GM23338 (cell line): ENCODE results near the gene MAP3K5. TPM values are rescaled to one million over a fixed set of nuclear protein-coding genes. Genes with fewer than 3 reads are reported as not detected.

Experiments used
- ATAC-seq: fragments of 200-7000 bp; cut with Tn5 transposase; 3 replicates; pipeline ENCODE4 v1.9.1; 2020
- DNase-seq: peaks from one replicate; pipeline ENCODE4 v3.0.0-alpha.2; 2015; ENCODE audit warnings: low spot score
- H2AFZ ChIP-seq: fragments of 200-600 bp; sonication (generic); 2 replicates; pipeline ENCODE4 v1.8.0; 2016; ENCODE audit warnings: antibody characterized with exemption, mild to moderate bottlenecking, moderate library complexity
- H3F3A ChIP-seq: fragments of 200-600 bp; sonication (generic); replicated peaks from 2 replicates; pipeline ENCODE4 v1.8.0; 2017; ENCODE audit warnings: antibody characterized with exemption, mixed run types, low read depth
- H3K27ac ChIP-seq: fragments of 200-600 bp; sonication (generic); 2 replicates; pipeline ENCODE4 v1.6.1; 2016; ENCODE audit warnings: low read depth
- H3K27me3 ChIP-seq: fragments of 200-600 bp; sonication (generic); 2 replicates; pipeline ENCODE4 v1.8.0; 2016; ENCODE audit warnings: mild to moderate bottlenecking, mixed run types, moderate library complexity; ENCODE audit not compliant: insufficient read depth
- H3K36me3 ChIP-seq: fragments of 200-600 bp; sonication (generic); 2 replicates; pipeline ENCODE4 v1.8.0; 2016; ENCODE audit warnings: mild to moderate bottlenecking; ENCODE audit not compliant: insufficient read depth
- H3K4me1 ChIP-seq: fragments of 200-600 bp; sonication (generic); 2 replicates; pipeline ENCODE4 v1.8.0; 2016; ENCODE audit warnings: mild to moderate bottlenecking, moderate library complexity; ENCODE audit not compliant: insufficient read depth
- H3K4me2 ChIP-seq: fragments of 200-600 bp; sonication (generic); 2 replicates; pipeline ENCODE4 v1.7.1; 2017; ENCODE audit warnings: mixed run types
- H3K4me3 ChIP-seq: fragments of 200-600 bp; sonication (generic); 2 replicates; pipeline ENCODE4 v1.6.1; 2016; ENCODE audit warnings: mixed run types
- H3K79me2 ChIP-seq: fragments of 200-600 bp; sonication (generic); replicated peaks from 2 replicates; pipeline ENCODE4 v1.8.0; 2017; ENCODE audit warnings: mild to moderate bottlenecking; ENCODE audit not compliant: insufficient read depth
- H3K9me2 ChIP-seq: fragments of 200-600 bp; sonication (generic); 2 replicates; pipeline ENCODE4 v1.8.0; 2017; ENCODE audit not compliant: insufficient read depth
- H4K20me1 ChIP-seq: fragments of 200-600 bp; sonication (generic); replicated peaks from 2 replicates; pipeline ENCODE4 v1.8.0; 2017; ENCODE audit warnings: mild to moderate bottlenecking; ENCODE audit not compliant: insufficient read depth
- H3K27ac Mint-ChIP-seq: 2 replicates; pipeline ENCODE4 v1.8.0; 2020; ENCODE audit warnings: inconsistent platforms, mild to moderate bottlenecking, moderate library complexity, mixed read lengths
- H3K27me3 Mint-ChIP-seq: 3 replicates; pipeline ENCODE4 v1.8.0; 2022; ENCODE audit warnings: low read depth, mild to moderate bottlenecking, moderate library complexity, mixed read lengths, inconsistent platforms; ENCODE audit not compliant: insufficient read depth, poor library complexity
- H3K36me3 Mint-ChIP-seq: 3 replicates; pipeline ENCODE4 v1.8.0; 2021; ENCODE audit warnings: low read depth, mild to moderate bottlenecking, inconsistent platforms, moderate library complexity, mixed read lengths
- H3K4me1 Mint-ChIP-seq: 3 replicates; pipeline ENCODE4 v1.8.0; 2020; ENCODE audit warnings: mild to moderate bottlenecking, inconsistent platforms, mixed read lengths
- H3K4me3 Mint-ChIP-seq: 3 replicates; pipeline ENCODE4 v1.8.0; 2021; ENCODE audit warnings: moderate library complexity, mild to moderate bottlenecking, inconsistent platforms, mixed read lengths
- H3K9me3 Mint-ChIP-seq: 3 replicates; pipeline ENCODE4 v1.8.0; 2020; ENCODE audit warnings: moderate library complexity, mild to moderate bottlenecking, inconsistent platforms, mixed read lengths
- NANOG ChIP-seq: IDR thresholded peaks from 2 replicates; pipeline ENCODE4 v1.6.1; 2016; ENCODE audit warnings: antibody characterized with exemption, borderline replicate concordance
- STAT1 ChIP-seq: IDR thresholded peaks from one replicate; pipeline ENCODE4 v1.6.1; 2016; ENCODE audit warnings: antibody characterized with exemption; ENCODE audit not compliant: unreplicated experiment
- ZNF114 ChIP-seq: fragments of 250-450 bp; sonication (Bioruptor Pico); IDR thresholded peaks from 2 replicates; pipeline ENCODE4 v1.5.0; 2020; ENCODE audit warnings: mild to moderate bottlenecking, moderate library complexity
- polyA plus RNA-seq: library from polyadenylated mRNA; unstranded; fragments of >200 nt; fragmentation: Nextera tagmentation; extraction: Ambion mirVana; gene quantifications from 2 replicates; pipeline ENCODE4 v1.2.1, GENCODE V29; 2016
- total RNA-seq: library from RNA; depleted of rRNA; stranded (reverse); fragments of >200 nt; shearing (Covaris generic); gene quantifications from 2 replicates; pipeline ENCODE4 v1.2.3, GENCODE V29; 2014
- TF ChIP-seq, protein P1 (sequence below): fragments of 250-450 bp; sonication (Bioruptor Pico); IDR thresholded peaks from 2 replicates; pipeline ENCODE4 v1.5.0; 2020; ENCODE audit warnings: mild to moderate bottlenecking, moderate library complexity
- TF ChIP-seq, protein P2 (sequence below): IDR thresholded peaks from one replicate; pipeline ENCODE4 v1.6.1; 2018; ENCODE audit warnings: antibody characterized with exemption; ENCODE audit not compliant: unreplicated experiment

The MAP3K5 gene
- total and polyA plus RNA-seq, 2 experiments from 2014 or later: 0.76 to 2.8 TPM

DNA sequence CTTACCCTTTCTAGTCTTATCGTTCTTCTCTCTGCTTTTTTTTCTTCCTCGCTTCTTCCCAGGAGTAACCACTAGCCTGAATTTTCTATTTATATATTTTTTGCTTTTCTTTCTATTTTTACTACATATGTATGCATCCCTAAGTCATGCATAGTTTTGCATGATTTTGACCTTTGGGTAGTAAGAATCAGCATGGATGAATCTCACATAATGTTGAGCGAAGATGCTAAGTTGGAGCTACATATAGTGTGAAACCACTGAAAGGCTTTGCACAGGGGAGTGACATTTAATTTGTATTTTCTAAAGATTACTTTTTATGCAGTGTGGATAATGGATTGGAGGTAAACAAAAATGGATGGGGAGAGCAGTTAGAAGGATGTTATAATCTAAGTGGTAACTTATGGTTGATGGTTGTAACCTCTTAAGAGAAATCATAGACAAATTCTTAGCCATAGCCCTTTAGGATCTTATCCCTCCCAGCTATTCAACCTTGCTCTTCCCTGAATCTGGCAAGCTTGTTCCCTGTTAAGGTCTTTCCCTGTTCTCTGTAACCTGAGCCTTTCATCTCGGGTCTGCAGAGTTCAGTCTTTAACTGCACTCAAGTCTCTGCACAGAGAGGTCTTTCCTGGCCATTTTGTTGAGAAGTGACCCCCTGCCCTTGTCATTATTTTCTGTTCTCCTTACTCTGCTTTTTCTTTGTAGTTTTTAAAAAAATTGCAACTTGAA is 48.2 kb upstream of the MAP3K5 start (continued):
- TF ChIP-seq, protein P1, sequence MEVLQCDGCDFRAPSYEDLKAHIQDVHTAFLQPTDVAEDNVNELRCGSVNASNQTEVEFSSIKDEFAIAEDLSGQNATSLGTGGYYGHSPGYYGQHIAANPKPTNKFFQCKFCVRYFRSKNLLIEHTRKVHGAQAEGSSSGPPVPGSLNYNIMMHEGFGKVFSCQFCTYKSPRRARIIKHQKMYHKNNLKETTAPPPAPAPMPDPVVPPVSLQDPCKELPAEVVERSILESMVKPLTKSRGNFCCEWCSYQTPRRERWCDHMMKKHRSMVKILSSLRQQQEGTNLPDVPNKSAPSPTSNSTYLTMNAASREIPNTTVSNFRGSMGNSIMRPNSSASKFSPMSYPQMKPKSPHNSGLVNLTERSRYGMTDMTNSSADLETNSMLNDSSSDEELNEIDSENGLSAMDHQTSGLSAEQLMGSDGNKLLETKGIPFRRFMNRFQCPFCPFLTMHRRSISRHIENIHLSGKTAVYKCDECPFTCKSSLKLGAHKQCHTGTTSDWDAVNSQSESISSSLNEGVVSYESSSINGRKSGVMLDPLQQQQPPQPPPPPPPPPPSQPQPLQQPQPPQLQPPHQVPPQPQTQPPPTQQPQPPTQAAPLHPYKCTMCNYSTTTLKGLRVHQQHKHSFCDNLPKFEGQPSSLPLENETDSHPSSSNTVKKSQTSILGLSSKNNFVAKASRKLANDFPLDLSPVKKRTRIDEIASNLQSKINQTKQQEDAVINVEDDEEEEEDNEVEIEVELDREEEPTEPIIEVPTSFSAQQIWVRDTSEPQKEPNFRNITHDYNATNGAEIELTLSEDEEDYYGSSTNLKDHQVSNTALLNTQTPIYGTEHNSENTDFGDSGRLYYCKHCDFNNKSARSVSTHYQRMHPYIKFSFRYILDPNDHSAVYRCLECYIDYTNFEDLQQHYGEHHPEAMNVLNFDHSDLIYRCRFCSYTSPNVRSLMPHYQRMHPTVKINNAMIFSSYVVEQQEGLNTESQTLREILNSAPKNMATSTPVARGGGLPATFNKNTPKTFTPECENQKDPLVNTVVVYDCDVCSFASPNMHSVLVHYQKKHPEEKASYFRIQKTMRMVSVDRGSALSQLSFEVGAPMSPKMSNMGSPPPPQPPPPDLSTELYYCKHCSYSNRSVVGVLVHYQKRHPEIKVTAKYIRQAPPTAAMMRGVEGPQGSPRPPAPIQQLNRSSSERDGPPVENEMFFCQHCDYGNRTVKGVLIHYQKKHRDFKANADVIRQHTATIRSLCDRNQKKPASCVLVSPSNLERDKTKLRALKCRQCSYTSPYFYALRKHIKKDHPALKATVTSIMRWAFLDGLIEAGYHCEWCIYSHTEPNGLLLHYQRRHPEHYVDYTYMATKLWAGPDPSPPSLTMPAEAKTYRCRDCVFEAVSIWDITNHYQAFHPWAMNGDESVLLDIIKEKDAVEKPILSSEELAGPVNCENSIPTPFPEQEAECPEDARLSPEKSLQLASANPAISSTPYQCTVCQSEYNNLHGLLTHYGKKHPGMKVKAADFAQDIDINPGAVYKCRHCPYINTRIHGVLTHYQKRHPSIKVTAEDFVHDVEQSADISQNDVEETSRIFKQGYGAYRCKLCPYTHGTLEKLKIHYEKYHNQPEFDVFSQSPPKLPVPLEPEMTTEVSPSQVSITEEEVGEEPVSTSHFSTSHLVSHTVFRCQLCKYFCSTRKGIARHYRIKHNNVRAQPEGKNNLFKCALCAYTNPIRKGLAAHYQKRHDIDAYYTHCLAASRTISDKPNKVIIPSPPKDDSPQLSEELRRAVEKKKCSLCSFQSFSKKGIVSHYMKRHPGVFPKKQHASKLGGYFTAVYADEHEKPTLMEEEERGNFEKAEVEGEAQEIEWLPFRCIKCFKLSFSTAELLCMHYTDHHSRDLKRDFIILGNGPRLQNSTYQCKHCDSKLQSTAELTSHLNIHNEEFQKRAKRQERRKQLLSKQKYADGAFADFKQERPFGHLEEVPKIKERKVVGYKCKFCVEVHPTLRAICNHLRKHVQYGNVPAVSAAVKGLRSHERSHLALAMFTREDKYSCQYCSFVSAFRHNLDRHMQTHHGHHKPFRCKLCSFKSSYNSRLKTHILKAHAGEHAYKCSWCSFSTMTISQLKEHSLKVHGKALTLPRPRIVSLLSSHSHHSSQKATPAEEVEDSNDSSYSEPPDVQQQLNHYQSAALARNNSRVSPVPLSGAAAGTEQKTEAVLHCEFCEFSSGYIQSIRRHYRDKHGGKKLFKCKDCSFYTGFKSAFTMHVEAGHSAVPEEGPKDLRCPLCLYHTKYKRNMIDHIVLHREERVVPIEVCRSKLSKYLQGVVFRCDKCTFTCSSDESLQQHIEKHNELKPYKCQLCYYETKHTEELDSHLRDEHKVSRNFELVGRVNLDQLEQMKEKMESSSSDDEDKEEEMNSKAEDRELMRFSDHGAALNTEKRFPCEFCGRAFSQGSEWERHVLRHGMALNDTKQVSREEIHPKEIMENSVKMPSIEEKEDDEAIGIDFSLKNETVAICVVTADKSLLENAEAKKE (CRISPR knock-in tag): no peak
- no peak for TF ChIP-seq ZNF114 (CRISPR knock-in tag)

DNA sequence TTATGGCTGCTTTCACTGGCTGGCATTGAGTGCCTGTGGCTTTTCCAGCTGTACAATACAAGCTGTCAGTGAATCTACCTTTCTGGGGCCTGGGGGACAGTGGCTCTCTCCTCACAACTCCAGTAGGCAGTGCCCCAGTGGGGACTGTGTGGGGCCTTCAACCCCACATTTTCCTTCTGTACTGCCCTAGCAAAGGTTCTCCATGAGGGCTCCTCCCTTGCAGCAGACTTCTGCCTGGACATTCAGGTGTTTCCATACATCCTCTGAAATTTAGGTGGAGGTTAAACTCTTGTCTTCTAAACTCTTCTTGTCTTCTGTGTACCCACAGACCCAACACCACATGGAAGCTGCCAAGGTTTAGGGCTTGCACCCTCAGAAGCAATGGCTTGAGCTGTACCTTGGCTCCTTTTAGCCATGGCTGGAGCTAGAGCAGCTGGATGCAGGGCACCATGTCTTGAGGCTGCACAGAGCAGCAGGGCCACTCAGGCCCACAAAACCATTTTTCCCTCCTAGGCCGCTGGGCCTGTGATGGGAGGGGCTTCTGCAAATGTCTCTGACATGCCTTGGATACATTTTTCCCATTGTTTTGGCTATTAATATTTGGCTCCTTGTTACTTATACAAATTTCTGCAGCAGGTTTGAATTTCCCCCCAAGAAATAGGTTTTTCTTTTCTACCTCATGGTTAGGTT is 39.7 kb upstream of the MAP3K5 start:
- Mint-ChIP-seq H3K27ac (no peak overlapping the region), H3K4me3 (no peak overlapping the region), H3K36me3 (peaks cover 70% of the 10 kb centered on the region), H3K27me3 (peaks cover 4% of the 10 kb centered on the region), H3K9me3 (peaks cover 28% of the 10 kb centered on the region), H3K4me1 (no peaks in the 10 kb centered on the region)
- Histone ChIP-seq H3K36me3 (peaks cover 45% of the 10 kb centered on the region), H3K27ac (no peak overlapping the region), H3K79me2 (no peaks in the 10 kb centered on the region), H4K20me1 (peaks cover 4% of the 10 kb centered on the region; the same call in 1 of the 2 replicates), H3K4me2 (no peak overlapping the region), H3K4me3 (no peak overlapping the region), H2AFZ (no peak overlapping the region), H3K27me3 (no peaks in the 10 kb centered on the region), H3K9me2 (no peaks in the 10 kb centered on the region), H3K4me1 (no peaks in the 10 kb centered on the region), H3F3A (no peaks in the 10 kb centered on the region)
- ATAC-seq (no peak), DNase-seq (no peak)
- no peak for TF ChIP-seq NANOG
- TF ChIP-seq, protein P2, sequence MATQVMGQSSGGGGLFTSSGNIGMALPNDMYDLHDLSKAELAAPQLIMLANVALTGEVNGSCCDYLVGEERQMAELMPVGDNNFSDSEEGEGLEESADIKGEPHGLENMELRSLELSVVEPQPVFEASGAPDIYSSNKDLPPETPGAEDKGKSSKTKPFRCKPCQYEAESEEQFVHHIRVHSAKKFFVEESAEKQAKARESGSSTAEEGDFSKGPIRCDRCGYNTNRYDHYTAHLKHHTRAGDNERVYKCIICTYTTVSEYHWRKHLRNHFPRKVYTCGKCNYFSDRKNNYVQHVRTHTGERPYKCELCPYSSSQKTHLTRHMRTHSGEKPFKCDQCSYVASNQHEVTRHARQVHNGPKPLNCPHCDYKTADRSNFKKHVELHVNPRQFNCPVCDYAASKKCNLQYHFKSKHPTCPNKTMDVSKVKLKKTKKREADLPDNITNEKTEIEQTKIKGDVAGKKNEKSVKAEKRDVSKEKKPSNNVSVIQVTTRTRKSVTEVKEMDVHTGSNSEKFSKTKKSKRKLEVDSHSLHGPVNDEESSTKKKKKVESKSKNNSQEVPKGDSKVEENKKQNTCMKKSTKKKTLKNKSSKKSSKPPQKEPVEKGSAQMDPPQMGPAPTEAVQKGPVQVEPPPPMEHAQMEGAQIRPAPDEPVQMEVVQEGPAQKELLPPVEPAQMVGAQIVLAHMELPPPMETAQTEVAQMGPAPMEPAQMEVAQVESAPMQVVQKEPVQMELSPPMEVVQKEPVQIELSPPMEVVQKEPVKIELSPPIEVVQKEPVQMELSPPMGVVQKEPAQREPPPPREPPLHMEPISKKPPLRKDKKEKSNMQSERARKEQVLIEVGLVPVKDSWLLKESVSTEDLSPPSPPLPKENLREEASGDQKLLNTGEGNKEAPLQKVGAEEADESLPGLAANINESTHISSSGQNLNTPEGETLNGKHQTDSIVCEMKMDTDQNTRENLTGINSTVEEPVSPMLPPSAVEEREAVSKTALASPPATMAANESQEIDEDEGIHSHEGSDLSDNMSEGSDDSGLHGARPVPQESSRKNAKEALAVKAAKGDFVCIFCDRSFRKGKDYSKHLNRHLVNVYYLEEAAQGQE: no peak
- TF ChIP-seq STAT1: no peak
